Measurements from ENCODE around the gene PROM1. TPM values are rescaled to one million over a fixed set of nuclear protein-coding genes. Genes with fewer than 3 reads are reported as not detected.

PROM1 gene, protein sequence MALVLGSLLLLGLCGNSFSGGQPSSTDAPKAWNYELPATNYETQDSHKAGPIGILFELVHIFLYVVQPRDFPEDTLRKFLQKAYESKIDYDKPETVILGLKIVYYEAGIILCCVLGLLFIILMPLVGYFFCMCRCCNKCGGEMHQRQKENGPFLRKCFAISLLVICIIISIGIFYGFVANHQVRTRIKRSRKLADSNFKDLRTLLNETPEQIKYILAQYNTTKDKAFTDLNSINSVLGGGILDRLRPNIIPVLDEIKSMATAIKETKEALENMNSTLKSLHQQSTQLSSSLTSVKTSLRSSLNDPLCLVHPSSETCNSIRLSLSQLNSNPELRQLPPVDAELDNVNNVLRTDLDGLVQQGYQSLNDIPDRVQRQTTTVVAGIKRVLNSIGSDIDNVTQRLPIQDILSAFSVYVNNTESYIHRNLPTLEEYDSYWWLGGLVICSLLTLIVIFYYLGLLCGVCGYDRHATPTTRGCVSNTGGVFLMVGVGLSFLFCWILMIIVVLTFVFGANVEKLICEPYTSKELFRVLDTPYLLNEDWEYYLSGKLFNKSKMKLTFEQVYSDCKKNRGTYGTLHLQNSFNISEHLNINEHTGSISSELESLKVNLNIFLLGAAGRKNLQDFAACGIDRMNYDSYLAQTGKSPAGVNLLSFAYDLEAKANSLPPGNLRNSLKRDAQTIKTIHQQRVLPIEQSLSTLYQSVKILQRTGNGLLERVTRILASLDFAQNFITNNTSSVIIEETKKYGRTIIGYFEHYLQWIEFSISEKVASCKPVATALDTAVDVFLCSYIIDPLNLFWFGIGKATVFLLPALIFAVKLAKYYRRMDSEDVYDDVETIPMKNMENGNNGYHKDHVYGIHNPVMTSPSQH
- total RNA-seq (2022; extraction: Qiagen RNA extraction; ENCODE audit: low read depth): 0.13 to 0.47 TPM (median 0.18 TPM) in 5 replicates

DNA sequence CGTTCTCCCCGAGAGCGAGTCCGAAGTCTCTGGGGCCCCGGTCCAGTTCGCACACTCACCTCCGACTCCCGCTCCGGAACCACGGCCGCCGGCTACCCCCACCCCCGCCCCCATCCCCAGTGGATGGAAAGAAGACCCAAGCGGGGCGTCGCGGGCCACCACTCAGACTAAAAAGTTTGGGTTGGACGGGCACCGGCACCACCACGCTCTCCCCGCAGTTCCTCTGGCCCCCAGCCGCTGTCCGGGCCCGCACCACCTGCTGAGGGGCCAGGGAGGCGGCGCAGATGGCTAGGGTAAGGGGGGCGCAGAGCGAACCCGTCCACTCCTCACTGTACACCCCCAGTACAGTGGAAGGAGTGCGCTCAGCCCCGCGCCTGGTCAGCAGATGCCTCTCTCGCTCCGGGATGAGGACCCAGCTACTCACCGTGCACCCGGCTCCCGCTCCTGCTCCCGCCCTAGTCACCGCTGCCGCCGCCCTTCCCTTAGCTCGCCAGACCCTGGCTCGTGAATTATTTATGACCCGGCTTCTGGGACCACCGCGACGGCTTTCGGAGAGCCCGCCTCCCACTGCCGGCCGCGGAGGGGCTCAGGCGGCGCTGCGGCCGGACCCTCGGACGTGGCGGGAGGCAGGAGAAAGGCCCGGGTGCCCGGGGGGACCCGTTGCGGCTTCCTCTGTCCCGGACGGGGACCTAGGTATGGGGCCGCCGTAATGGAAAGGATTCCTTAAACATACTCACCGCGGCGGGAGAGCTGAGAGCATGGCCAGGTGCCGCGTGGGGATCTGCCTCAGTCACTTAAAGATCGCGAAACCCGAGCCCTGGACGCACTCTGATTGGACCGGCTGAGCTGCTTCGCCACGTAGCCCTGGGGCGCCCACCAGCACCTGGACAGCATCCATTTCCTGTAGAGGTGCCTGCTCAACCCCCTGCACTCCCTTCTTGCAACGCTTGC, at the start of gene PROM1:
TSS of gene PROM1 (minus strand) at position 783 of the 951 bp plus-strand sequence. CDS start 8,117 bp downstream, outside the sequence.

DNA sequence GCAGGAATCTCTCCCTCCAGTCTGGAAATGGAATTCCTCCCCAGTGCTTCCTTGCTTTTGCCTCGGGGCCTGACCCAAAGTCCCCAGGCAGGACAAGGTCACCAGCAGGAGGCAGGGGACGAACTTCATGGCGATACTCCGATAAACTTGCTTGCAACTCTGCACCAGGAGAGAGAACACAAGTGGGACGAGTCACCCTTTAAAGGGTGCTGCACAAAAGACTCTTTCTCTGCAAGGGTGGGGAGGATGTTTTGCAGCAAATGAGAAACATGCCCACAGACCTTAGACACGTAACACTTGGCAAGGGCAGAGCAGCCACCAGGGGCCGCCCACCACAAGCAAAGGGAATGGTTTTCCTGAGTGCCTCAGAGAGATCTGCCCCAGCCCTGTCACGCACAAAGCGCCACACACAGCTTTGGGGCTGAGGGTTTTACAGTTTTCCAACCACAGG, 120.8 kb downstream of the PROM1 start, which contains the start of gene FGFBP2:
TSS of gene FGFBP2 (minus strand) at position 175 of the 451 bp plus-strand sequence. CDS start at position 129, 46 bp downstream.

DNA sequence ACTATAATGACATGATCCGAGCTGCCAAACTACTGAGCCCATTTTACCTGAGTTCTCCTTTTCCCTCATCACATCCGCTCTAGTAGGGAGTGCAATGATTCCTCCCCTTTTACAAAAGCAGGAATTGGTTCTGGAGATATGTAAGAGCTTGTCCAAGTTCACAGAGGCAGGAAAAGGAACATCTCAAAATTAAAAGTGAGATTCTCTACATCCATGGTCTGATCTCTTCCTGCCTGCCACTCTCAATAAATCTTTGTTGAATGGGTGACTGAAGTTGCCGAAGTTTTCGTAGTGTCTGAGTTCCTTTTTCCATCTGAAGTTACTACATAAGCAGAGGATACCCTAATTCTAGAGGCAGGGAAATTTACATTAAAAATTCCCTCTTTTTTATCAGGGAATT, 145.2 kb downstream of the PROM1 start, which contains the start of gene FGFBP1:
TSS of gene FGFBP1 (minus strand) at position 101 of the 400 bp plus-strand sequence. CDS start 2,108 bp downstream, outside the sequence.

Other genes starting within 250 kb of the PROM1 start
- 2.7 to 4.2 TPM (median 3.1 TPM) in 5 replicates for gene FGFBP1, start 145.3 kb downstream of the PROM1 start, total RNA-seq (2022; extraction: Qiagen RNA extraction; ENCODE audit: low read depth)
- 0.13 to 0.16 TPM (median 0.16 TPM) in 3 of 5 replicates, not detected in the others for gene FGFBP2, start 120.8 kb downstream of the PROM1 start, total RNA-seq (2022; extraction: Qiagen RNA extraction; ENCODE audit: low read depth)
- gene TAPT1, start 142.4 kb upstream of the PROM1 start, total RNA-seq (2022; extraction: Qiagen RNA extraction; ENCODE audit: low read depth): 10.9 to 13.8 TPM (median 13.5 TPM) in 5 replicates

Measured in A549 treated with GW870086 at 1 μM for 4 hours (cell line).